Measurements from ENCODE around the gene EPOP. TPM values are rescaled to one million over a fixed set of nuclear protein-coding genes. Genes with fewer than 3 reads are reported as not detected.
"Not testable (repeated sequence)": the region's sequence is repeated elsewhere in the genome, so short reads cannot be mapped to it uniquely, and the experiment has no call there.

Gene EPOP
- total RNA-seq, 1 experiment from 2014 or later: 11.1 TPM

DNA sequence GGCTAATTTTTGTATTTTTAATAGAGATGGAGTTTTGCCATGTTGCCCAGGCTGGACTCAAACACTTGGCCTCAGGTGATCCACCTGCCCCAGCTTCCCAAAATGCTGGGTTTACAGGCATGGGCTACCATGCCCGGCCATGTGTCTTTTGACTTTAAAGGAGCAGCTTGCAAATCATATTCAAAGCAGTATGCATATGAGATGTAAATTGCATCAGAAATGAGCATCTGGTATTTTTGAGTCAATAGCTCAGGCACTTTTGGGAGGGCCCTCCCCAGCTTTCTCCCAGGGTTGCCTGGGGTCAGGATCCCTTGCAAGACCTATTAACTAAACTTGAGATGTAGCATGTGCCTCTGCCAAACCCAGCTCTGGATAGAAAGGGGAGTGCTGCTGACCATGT is 21.5 kb downstream of the EPOP start:
- DNase-seq (ENCODE audit: low spot score): no peak

DNA sequence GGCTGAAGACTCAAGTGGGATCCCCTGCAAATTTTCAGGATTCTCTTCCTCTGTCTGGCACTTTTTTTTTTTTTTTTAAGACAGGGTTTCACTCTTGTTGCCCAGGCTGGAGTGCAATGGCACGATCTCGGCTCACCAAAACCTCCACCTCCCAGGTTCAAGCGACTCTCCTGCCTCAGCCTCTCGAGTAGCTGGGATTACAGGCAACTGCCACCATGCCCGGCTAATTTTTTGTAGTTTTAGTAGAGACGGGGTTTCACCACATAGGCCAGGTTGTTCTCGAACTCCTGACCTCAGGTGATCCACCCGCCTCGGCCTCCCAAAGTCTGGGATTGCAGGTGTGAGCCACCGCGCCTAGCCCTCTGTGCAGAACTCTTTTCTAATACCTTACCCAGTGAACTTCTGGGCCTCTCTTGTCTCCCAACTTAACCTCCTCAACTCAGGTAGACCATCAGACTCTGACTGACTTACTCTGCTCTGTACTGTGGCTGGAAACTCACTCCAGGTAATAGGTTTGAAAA is 24.0 kb downstream of the EPOP start:
- DNase-seq (ENCODE audit: low spot score): not testable (repeated sequence)

DNA sequence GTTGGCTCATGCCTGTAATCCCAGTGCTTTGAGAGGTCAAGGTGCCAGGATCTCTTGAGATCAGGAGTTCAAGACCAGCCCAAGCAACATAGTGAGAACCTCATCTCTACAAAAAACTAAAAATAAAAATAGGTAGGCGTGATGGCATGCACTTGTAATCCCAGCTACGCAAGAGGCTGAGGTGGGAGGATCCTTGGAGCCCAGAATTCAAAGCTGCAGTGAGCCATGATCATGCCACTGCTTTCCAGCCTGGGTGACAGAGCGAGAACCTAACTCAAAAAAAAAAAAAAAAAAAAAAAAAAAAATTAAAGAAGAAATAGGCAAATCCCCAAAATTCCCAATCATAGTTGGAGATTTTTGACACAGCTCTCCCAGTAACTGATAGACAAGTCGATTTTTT is 36.8 kb downstream of the EPOP start:
- no peak for DNase-seq (ENCODE audit: low spot score)

DNA sequence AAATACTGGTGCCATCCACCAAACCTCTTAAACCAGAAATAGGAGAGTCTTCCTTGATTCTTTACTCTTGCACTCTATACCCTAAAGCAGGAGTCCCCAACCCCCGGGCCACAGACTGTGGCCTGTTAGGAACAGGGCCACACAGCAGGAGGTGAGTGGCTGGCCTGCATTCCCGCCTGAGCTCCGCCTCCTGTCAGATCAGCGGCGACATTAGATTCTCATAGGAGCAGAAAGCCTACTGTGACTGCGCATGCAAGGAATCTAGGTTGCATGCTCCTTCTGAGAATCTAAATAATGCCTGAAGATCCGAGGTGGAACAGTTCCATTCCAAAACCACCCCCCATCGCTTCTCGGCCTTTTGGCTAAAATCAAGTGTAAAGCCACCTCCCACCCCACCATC is 38.7 kb downstream of the EPOP start:
- DNase-seq (ENCODE audit: low spot score): no peak

DNA sequence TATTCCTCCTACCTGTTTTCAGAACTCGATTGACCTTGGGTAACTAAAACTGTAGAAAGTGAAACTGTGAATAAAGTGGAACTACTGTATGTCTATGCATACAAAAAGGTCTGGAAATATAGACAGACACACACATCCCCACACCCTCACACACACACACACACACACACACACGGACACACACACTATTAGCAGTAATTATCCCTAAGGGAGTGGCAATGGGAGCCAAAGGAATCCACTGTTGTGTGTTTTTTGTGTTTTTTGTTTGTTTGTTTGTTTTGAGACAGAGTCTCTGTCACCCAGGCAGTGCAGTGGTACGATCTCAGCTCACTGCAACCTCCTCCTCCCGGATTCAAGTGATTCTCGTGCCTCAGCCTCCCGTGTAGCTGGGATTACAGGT is 42.4 kb downstream of the EPOP start:
- DNase-seq (ENCODE audit: low spot score): no peak

DNA sequence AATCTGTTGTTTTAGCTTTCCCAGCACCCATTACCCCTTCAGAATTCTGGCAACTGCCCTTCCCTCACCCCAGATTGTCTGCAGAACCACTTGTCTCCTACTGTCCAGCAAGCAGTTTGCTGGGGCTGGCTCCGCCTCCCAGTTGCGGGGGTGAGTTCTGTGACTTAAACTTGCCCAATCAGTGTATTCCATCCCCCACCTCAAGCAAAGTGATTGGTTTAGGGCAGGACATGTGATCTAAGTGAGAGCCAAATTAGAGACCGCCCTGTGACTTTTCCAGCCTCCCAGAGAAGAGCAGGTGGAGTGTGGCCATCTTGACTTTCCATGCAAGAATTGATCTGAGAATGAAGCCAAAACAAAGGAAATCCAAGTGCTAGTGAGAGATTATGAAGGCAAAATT is 46.3 kb downstream of the EPOP start:
- peak; percentile 63 for DNase-seq (ENCODE audit: low spot score)

DNA sequence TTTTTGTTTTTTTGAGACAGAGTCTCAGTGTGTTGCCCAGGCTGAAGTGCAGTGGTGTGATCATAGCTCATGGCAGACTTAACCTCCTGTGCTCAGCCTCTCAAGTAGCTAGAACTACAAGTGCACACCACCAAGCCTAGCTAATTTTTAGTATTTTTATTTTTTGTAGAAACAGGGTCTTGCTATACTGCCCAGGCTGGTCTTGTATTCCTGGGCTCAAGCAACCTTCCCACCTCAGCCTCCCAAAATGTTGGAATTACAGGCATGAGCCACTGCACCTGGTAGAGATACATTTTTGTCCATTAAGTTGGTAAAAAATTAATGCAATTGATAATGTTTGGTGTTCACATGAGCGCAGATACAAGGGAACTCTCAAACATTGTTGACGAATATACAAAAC is 46.8 kb downstream of the EPOP start:
- DNase-seq (ENCODE audit: low spot score): no peak

DNA sequence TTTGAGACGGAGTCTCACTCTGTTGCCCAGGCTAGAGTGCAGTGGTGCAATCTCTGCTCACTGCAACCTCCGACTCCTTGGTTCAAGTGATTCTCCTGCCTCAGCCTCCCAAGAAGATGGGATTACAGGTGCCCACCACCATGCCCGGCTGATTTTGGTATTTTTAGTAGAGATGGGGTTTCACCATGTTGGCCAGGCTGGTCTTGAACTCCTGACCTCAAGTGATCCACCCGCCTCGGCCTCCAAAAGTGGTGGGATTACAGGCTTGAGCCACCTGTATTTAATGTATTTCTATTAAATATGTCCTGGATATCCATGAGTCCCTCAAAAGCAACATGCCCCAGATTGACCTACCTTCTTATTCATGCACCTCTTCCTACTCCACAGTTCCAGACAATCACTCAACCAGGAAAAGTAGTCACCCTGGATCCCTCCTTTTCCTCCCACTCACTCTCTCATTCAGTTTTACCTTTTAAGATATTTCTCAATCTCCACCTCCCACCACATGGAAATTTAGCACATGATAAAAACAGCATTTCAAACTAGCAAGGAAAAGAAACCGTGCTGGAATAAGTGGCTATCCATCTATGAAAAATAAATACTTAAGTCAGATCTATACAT is 48.0 kb downstream of the EPOP start:
- DNase-seq (ENCODE audit: low spot score): not testable (repeated sequence)

DNA sequence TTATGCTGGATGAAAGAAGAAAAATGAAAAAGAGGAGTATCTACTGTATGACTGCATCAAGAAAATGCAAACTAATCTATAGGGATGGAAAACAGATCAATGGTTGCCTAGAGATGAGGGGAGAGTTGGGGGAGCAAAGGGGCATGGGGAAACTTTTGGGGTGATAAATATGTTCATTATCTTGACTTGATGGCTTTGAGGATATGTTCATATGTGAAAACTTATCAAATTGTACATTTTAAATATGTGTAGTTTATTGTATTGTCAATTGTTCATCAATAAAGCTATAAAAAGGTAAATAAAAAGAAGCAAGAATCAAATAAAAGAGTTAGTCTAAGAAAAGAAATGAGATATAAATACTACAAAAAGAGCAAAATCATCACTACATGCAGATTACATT is 49.3 kb downstream of the EPOP start:
- no peak for DNase-seq (ENCODE audit: low spot score)

DNA sequence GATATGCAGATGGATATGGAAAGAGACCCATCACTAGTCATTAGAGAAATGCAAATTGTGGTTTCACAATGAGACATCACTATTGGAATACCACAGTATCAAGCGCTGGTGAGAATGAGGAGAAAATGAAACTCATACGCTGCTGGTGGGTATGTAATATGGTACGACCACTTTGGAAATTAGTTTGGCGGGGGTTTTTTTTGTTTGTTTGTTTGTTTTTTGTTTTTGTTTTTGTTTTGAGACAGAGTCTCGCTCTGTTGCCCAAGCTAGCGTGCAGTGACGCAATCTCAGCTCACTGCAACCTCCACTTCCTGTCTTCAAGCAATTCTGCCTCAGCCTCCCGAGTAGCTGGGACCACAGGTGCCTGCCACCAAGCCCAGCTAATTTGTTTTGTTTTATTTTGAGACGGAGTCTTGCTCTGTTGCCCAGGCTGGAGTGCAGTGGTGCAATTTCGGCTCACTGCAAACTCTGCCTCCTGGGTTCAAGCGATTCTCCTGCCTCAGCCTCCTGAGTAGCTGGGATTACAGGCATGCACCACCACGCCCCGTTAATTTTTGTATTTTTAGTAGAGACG is 49.9 kb downstream of the EPOP start:
- not testable (repeated sequence) for DNase-seq (ENCODE audit: low spot score)

Small RNA genes lying within 50 kb of the gene (small RNA-seq; reads per million reads assigned to genes)
- gene MIR4726: not detected
- gene MIR4734: not detected

Other genes starting within 250 kb of the EPOP start
- 326 and 391 TPM in 2 replicates for gene ARHGAP23, start 246.5 kb downstream of the EPOP start, total RNA-seq (2014; rRNA removed; shearing (Covaris generic))
- 4.9 and 6.0 TPM in 2 replicates for gene SRCIN1, start 69.0 kb downstream of the EPOP start, total RNA-seq (2014; rRNA removed; shearing (Covaris generic))
- gene MLLT6, start 30.3 kb upstream of the EPOP start, total RNA-seq (2014; rRNA removed; shearing (Covaris generic)): 219 and 252 TPM in 2 replicates
- gene CISD3, start 55.4 kb upstream of the EPOP start, total RNA-seq (2014; rRNA removed; shearing (Covaris generic)): 54.0 and 100 TPM in 2 replicates
- 8.7 and 18.9 TPM in 2 replicates for gene PCGF2, start 73.4 kb upstream of the EPOP start, total RNA-seq (2014; rRNA removed; shearing (Covaris generic))
- 828 and 837 TPM in 2 replicates for gene PSMB3, start 77.8 kb upstream of the EPOP start, total RNA-seq (2014; rRNA removed; shearing (Covaris generic))
- gene PIP4K2B, start 124.6 kb upstream of the EPOP start, total RNA-seq (2014; rRNA removed; shearing (Covaris generic)): 39.6 and 62.1 TPM in 2 replicates
- gene CWC25, start 150.4 kb upstream of the EPOP start, total RNA-seq (2014; rRNA removed; shearing (Covaris generic)): 28.7 and 33.9 TPM in 2 replicates
- gene RPL23, start 178.8 kb upstream of the EPOP start, total RNA-seq (2014; rRNA removed; shearing (Covaris generic)): 2,011 and 2,221 TPM in 2 replicates
- gene LASP1, start 195.1 kb upstream of the EPOP start, total RNA-seq (2014; rRNA removed; shearing (Covaris generic)): 266 and 279 TPM in 2 replicates